GM10847 (cell line): ENCODE results near the gene ATP11C.

Source experiments
- POLR2A ChIP-seq: IDR thresholded peaks from 2 replicates; pipeline ENCODE4 v1.6.1; 2011; ENCODE audit not compliant: insufficient read length; ENCODE audit errors: extremely low read depth

Gene ATP11C

GRCh38 chrX:139787601-139788000, 145.3 kb downstream of the ATP11C start:
- TF ChIP-seq POLR2A, result no peak

GRCh38 chrX:139784807-139785206, 148.0 kb downstream of the ATP11C start:
- TF ChIP-seq POLR2A, result no peak

DNA sequence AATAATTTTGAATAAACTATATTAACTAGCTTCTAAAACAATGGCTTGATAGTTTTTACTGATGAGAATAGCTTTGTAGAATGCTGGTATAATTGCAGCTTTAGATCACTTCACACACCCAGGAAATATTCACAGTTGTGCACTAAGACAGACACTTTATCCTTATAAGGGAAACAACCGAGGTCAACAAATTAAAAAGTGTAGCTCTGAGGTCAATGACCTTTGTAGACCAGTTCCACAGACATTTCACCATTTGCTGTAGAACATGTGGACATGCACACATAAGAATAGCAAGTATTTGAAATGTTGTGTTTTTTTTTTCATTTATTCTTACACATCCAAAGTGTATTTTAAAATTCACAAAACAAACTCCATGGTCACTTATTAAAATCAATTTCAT, 148.9 kb downstream of the ATP11C start:
- TF ChIP-seq POLR2A, result no peak

GRCh38 chrX:139783030-139783429, 149.8 kb downstream of the ATP11C start:
- TF ChIP-seq POLR2A, result no peak

DNA sequence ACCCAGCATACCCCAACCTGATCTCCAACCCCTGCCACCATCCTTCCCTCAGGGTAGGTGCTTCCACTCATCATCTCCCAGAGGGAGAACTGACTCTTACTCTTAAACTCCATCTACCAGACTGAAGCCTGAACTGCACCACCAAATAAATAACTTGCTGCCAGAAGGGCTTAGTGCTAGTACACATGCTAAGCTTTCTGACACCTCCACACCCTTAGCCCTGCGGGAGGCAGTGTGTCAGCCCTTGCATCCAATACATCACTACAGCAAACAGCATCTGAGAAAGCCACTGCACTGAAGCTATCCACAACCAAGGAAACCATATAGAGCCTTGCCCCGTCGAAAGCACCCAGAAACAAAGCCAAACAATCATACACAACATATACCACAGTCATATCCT, 156.3 kb downstream of the ATP11C start:
- TF ChIP-seq POLR2A, result no peak

- TF ChIP-seq POLR2A, result no peak
Measured at GRCh38 chrX:139770366-139770765, 162.5 kb downstream of the ATP11C start.

- no peak for TF ChIP-seq POLR2A
Measured at GRCh38 chrX:139766545-139766983, 166.3 kb downstream of the ATP11C start.

GRCh38 chrX:139762400-139763183, 170.3 kb downstream of the ATP11C start:
- TF ChIP-seq POLR2A, result no peak

DNA sequence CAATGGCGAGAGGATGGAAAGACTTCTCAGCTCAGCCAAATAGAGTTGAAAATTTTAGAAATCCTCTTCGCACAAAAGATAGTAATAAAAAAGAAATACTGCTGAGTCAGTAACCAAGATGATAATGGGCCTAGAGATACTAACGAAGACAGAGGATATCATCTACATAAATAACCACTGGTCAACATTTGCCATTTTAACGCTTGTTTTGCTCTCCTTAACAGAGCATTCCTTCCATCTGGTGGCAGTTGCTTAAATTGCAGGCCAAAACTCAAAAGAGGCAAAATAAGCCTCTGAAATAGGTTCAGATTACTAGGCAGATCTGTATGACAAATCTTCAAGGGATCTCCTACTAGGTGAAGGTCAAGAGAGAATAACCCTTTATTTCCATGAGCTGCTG, 173.2 kb downstream of the ATP11C start:
- no peak for TF ChIP-seq POLR2A

DNA sequence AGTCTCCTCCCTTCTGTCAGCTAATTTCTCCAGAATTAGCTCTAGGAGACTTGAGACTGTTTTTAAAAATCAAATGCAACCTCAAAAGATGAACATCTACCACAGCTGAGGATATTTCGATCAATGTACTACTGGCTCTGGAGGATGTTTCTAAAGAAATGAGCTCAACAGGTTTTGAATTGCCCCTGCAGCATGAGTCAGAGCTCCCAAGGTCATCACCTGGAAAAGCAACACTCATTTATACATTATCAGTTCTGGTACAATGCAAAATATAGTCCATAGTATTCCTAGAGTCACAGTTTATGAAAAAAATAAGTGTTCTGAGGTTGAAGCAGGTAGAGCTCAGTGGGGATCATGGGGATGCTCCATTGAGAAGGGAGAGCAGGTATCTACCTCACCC, 174.0 kb downstream of the ATP11C start:
- no peak for TF ChIP-seq POLR2A

GRCh38 chrX:139758250-139758649, 174.6 kb downstream of the ATP11C start:
- no peak for TF ChIP-seq POLR2A

- no peak for TF ChIP-seq POLR2A
Measured at GRCh38 chrX:139751053-139751452, 181.8 kb downstream of the ATP11C start.

DNA sequence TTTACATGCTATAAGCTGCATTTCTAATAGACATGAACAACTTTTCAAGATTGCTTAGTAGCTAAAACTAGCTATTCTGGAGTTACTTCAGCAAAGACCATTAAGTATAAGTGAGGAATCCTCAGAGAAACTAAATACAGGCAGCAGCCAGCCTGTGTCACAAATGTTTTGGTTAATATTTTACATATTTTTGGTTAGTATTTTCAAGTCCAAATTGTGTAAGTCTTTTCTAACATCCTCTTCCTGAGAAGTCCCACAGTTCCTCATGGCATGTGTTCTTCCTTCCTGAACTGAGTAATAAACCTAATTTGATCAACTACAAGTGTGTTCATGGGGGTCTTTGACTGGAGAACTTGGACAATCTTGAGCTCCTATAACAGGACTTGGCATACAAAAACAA, 182.5 kb downstream of the ATP11C start:
- TF ChIP-seq POLR2A, result no peak

DNA sequence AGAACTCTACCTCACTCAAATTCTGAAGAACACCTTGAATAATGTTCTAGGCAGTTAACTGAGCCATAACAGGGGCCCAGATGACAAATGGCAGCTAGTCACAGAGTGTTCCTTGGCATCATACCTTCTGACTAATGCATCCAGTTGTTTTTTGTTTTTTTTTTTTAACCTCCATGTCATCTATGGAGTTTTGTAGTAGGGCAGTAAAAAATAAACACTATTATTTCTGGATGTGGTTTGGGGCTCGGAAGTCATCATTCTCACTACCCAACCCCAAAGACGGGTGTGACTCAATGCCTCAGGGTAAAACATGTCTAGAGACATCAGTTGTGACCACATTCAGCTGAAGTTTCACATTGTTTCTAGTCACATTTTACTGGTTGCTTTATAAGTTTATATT, 193.7 kb downstream of the ATP11C start:
- TF ChIP-seq POLR2A, result no peak

DNA sequence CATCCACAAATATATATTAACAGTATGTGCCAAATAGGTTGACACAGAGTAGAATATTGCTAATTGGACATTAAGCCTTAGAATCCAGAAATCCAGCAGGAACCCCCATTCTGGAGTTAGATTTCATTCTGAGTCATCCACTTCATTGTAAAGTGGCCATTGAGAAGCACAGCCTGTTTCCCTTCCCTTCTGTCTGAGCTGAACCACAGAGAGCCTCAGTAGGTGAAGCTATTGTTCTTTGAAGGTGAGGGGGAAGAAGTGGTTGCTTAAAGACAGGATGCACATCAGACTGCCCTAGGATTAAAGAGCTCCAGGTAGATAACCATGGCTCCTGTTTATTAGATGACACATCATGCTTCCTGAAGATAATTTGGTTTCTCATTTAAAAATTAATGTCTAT, 194.3 kb downstream of the ATP11C start:
- TF ChIP-seq POLR2A, result no peak

- no peak for TF ChIP-seq POLR2A
Measured at GRCh38 chrX:139736151-139736550, 196.7 kb downstream of the ATP11C start.

GRCh38 chrX:139734996-139735395, 197.9 kb downstream of the ATP11C start:
- TF ChIP-seq POLR2A, result no peak
